Keratinocyte (primary cell): ENCODE results near the gene TNFRSF19.

Experiments
- CTCF ChIP-seq, 3 experiments: IDR thresholded peaks in 1 of 3; conservative IDR thresholded peaks in 1 of 3; optimal IDR thresholded peaks in 1 of 3; 2 replicates in 2 of 3; 3 replicates in 1 of 3; pipeline versions ENCODE3 to v1.5.1; 2011; ENCODE audit warnings: low read length in 3 of 3, mild to moderate bottlenecking in 3 of 3, moderate library complexity in 2 of 3, control low read depth in 1 of 3, inconsistent platforms in 1 of 3; ENCODE audit not compliant: insufficient read depth in 2 of 3; ENCODE audit errors: extremely low read depth in 1 of 3
- EZH2 ChIP-seq: IDR thresholded peaks from one replicate; pipeline ENCODE4 v1.6.1; 2012; ENCODE audit warnings: inconsistent platforms, mild to moderate bottlenecking, low read length, moderate library complexity

- TF ChIP-seq EZH2 (no peak), CTCF (optimal IDR thresholded peaks at IDR 0.05 in 1 of 3, IDR thresholded peaks at IDR 0.05 in 1 of 3, conservative IDR thresholded peaks at IDR 0.05 in 1 of 3; ENCODE audit: extremely low read depth in 1 of 3, insufficient read depth in 2 of 3, low read length in 3 of 3) (no peak)
Observed at GRCh38 chr13:23668562-23668961, 98.3 kb downstream of the TNFRSF19 start.
